Activated CD4-positive, alpha-beta memory T cell treated with anti-CD3 and anti-CD28 coated beads, Interleukin-2, amount 10 ng/mL, durations not matched to agents 7 days and 5 days (primary cell): ENCODE results near the gene GRM3. TPM values are rescaled to one million over a fixed set of nuclear protein-coding genes. Genes with fewer than 3 reads are reported as not detected.
"Not testable (repeated sequence)": the region's sequence is repeated elsewhere in the genome, so short reads cannot be mapped to it uniquely, and the experiment has no call there.

Experiments used
- CTCF ChIA-PET: fragments of 350-600 bp; sonication (Branson Sonifier 250); formaldehyde crosslinking; loops from one replicate; lab custom pipeline; 2021; ENCODE audit warnings: antibody characterized with exemption, inconsistent platforms; lab: Charles Lee
- POLR2A ChIA-PET: fragments of 350-600 bp; sonication (Branson Sonifier 250); formaldehyde crosslinking; loops from one replicate; lab custom pipeline; 2021; ENCODE audit warnings: antibody characterized with exemption; lab: Charles Lee
- DNase-seq: peaks from one replicate; pipeline ENCODE4 v3.0.0-alpha.2; 2020
- H3K27ac Mint-ChIP-seq: one replicate; pipeline ENCODE4 v1.8.0; 2021; ENCODE audit warnings: mild to moderate bottlenecking, mixed read lengths
- H3K27me3 Mint-ChIP-seq: one replicate; pipeline ENCODE4 v1.8.0; 2021; ENCODE audit warnings: mixed read lengths
- H3K36me3 Mint-ChIP-seq: one replicate; pipeline ENCODE4 v1.8.0; 2021; ENCODE audit warnings: low read depth, mixed read lengths
- H3K4me1 Mint-ChIP-seq: one replicate; pipeline ENCODE4 v1.8.0; 2021; ENCODE audit warnings: mixed read lengths
- H3K4me3 Mint-ChIP-seq: one replicate; pipeline ENCODE4 v1.8.0; 2021; ENCODE audit warnings: mild to moderate bottlenecking, mixed read lengths
- H3K9me3 Mint-ChIP-seq: one replicate; pipeline ENCODE4 v1.8.0; 2021; ENCODE audit warnings: mixed read lengths
- total RNA-seq, 2 experiments: library from RNA; stranded (reverse); gene quantifications; one replicate each; pipeline ENCODE4 v1.2.3, GENCODE V29; 2021

Gene GRM3
- not detected for total RNA-seq

GRCh38 chr7:86643561-86644281 is at the start of gene GRM3:
GRM3 (plus strand) TSS chr7:86643909; CDS start chr7:86765146, 121,237 bp downstream.
- ChIA-PET POLR2A (no interaction called here), CTCF (no interaction called here)
- no peak for DNase-seq
- H3K27ac Mint-ChIP-seq, result no peak within 1 kb of the TSS
- no peaks in the 10 kb centered on the region for H3K9me3 Mint-ChIP-seq
- H3K27me3 Mint-ChIP-seq, result peaks cover 19% of the 10 kb centered on the region
- no peak within 1 kb of the TSS for H3K4me3 Mint-ChIP-seq
- no peaks in the 10 kb centered on the region for H3K4me1 Mint-ChIP-seq
- no peaks in the 10 kb centered on the region for H3K36me3 Mint-ChIP-seq

- H3K4me1 Mint-ChIP-seq, result no peaks in the 10 kb centered on the region
- no peaks in the 10 kb centered on the region for H3K27me3 Mint-ChIP-seq
- no peaks in the 10 kb centered on the region for H3K36me3 Mint-ChIP-seq
- POLR2A ChIA-PET, result no interaction called here
- H3K4me3 Mint-ChIP-seq, result no peak overlapping the region
- no peak for DNase-seq
- CTCF ChIA-PET, result no interaction called here
- H3K9me3 Mint-ChIP-seq, result no peaks in the 10 kb centered on the region
- H3K27ac Mint-ChIP-seq, result no peak overlapping the region
Observed at GRCh38 chr7:86598311-86598710, 45.4 kb upstream of the GRM3 start.

GRCh38 chr7:86598721-86599120 is 45.0 kb upstream of the GRM3 start:
- no peaks in the 10 kb centered on the region for H3K27me3 Mint-ChIP-seq
- H3K4me1 Mint-ChIP-seq, result no peaks in the 10 kb centered on the region
- no peak overlapping the region for H3K27ac Mint-ChIP-seq
- no peaks in the 10 kb centered on the region for H3K9me3 Mint-ChIP-seq
- no peak for DNase-seq
- no peak overlapping the region for H3K4me3 Mint-ChIP-seq
- H3K36me3 Mint-ChIP-seq, result no peaks in the 10 kb centered on the region
- POLR2A ChIA-PET, result no interaction called here
- CTCF ChIA-PET, result no interaction called here

- ChIA-PET CTCF (no interaction called here), POLR2A (no interaction called here)
- Mint-ChIP-seq H3K9me3 (no peaks in the 10 kb centered on the region), H3K27me3 (no peaks in the 10 kb centered on the region), H3K4me3 (no peak overlapping the region), H3K27ac (no peak overlapping the region), H3K36me3 (no peaks in the 10 kb centered on the region), H3K4me1 (no peaks in the 10 kb centered on the region)
- DNase-seq, result no peak
Observed at GRCh38 chr7:86600506-86601290, 43.0 kb upstream of the GRM3 start.

GRCh38 chr7:86615711-86616110 is 28.0 kb upstream of the GRM3 start:
- H3K27me3 Mint-ChIP-seq, H3K36me3 Mint-ChIP-seq, DNase-seq, CTCF ChIA-PET, H3K27ac Mint-ChIP-seq, H3K4me1 Mint-ChIP-seq, POLR2A ChIA-PET, H3K4me3 Mint-ChIP-seq: not testable (repeated sequence)
- peaks cover 14% of the 10 kb centered on the region for H3K9me3 Mint-ChIP-seq

- H3K4me1 Mint-ChIP-seq, result no peaks in the 10 kb centered on the region
- H3K27me3 Mint-ChIP-seq, result peaks cover 19% of the 10 kb centered on the region
- ChIA-PET CTCF (no interaction called here), POLR2A (no interaction called here)
- no peaks in the 10 kb centered on the region for H3K36me3 Mint-ChIP-seq
- no peak for DNase-seq
- no peak overlapping the region for H3K4me3 Mint-ChIP-seq
- H3K9me3 Mint-ChIP-seq, result no peaks in the 10 kb centered on the region
- no peak overlapping the region for H3K27ac Mint-ChIP-seq
Observed at GRCh38 chr7:86644282-86645224, 844 bp downstream of the GRM3 start.

GRCh38 chr7:86645225-86645608 is 1.5 kb downstream of the GRM3 start:
- H3K36me3 Mint-ChIP-seq, result no peaks in the 10 kb centered on the region
- H3K4me1 Mint-ChIP-seq, result no peaks in the 10 kb centered on the region
- H3K27ac Mint-ChIP-seq, result no peak overlapping the region
- peaks cover 19% of the 10 kb centered on the region for H3K27me3 Mint-ChIP-seq
- DNase-seq, result no peak
- ChIA-PET CTCF (no interaction called here), POLR2A (no interaction called here)
- H3K4me3 Mint-ChIP-seq, result no peak overlapping the region
- H3K9me3 Mint-ChIP-seq, result no peaks in the 10 kb centered on the region

GRCh38 chr7:86645676-86646276 is 2.1 kb downstream of the GRM3 start:
- POLR2A ChIA-PET, result no interaction called here
- H3K9me3 Mint-ChIP-seq, result no peaks in the 10 kb centered on the region

GRCh38 chr7:86647385-86648094 is 3.8 kb downstream of the GRM3 start:
- CTCF ChIA-PET, result no interaction called here
- H3K36me3 Mint-ChIP-seq, result no peaks in the 10 kb centered on the region
- no peak overlapping the region for H3K27ac Mint-ChIP-seq
- no peak overlapping the region for H3K4me3 Mint-ChIP-seq
- DNase-seq, result no peak
- POLR2A ChIA-PET, result no interaction called here
- H3K27me3 Mint-ChIP-seq, result peaks cover 19% of the 10 kb centered on the region
- no peaks in the 10 kb centered on the region for H3K4me1 Mint-ChIP-seq
- H3K9me3 Mint-ChIP-seq, result no peaks in the 10 kb centered on the region

More at GRCh38 chr7:86645676-86646276, 2.1 kb downstream of the GRM3 start:
- Mint-ChIP-seq H3K4me3 (no peak overlapping the region), H3K27me3 (peaks cover 19% of the 10 kb centered on the region), H3K27ac (no peak overlapping the region), H3K36me3 (no peaks in the 10 kb centered on the region), H3K4me1 (no peaks in the 10 kb centered on the region)
- no peak for DNase-seq
- CTCF ChIA-PET, result no interaction called here

- H3K27ac Mint-ChIP-seq, result no peak overlapping the region
- no peaks in the 10 kb centered on the region for H3K4me1 Mint-ChIP-seq
- DNase-seq, result no peak
- CTCF ChIA-PET, result no interaction called here
- no peaks in the 10 kb centered on the region for H3K9me3 Mint-ChIP-seq
- no peaks in the 10 kb centered on the region for H3K36me3 Mint-ChIP-seq
- no peak overlapping the region for H3K4me3 Mint-ChIP-seq
- POLR2A ChIA-PET, result no interaction called here
- peaks cover 19% of the 10 kb centered on the region for H3K27me3 Mint-ChIP-seq
Observed at GRCh38 chr7:86648169-86648568, 4.5 kb downstream of the GRM3 start.

GRCh38 chr7:86653919-86654659 is 10.4 kb downstream of the GRM3 start:
- no peaks in the 10 kb centered on the region for H3K4me1 Mint-ChIP-seq
- no peak for DNase-seq
- no peaks in the 10 kb centered on the region for H3K9me3 Mint-ChIP-seq
- H3K36me3 Mint-ChIP-seq, result no peaks in the 10 kb centered on the region
- CTCF ChIA-PET, result no interaction called here
- H3K27me3 Mint-ChIP-seq, result no peaks in the 10 kb centered on the region
- POLR2A ChIA-PET, result no interaction called here
- no peak overlapping the region for H3K27ac Mint-ChIP-seq
- H3K4me3 Mint-ChIP-seq, result no peak overlapping the region

GRCh38 chr7:86657948-86658347 is 14.2 kb downstream of the GRM3 start:
- H3K27ac Mint-ChIP-seq, result no peak overlapping the region
- no peaks in the 10 kb centered on the region for H3K27me3 Mint-ChIP-seq
- no peaks in the 10 kb centered on the region for H3K9me3 Mint-ChIP-seq
- no peak overlapping the region for H3K4me3 Mint-ChIP-seq
- ChIA-PET POLR2A (no interaction called here), CTCF (no interaction called here)
- H3K36me3 Mint-ChIP-seq, result no peaks in the 10 kb centered on the region
- H3K4me1 Mint-ChIP-seq, result no peaks in the 10 kb centered on the region
- DNase-seq, result no peak
